ENCODE results near the gene MT3.

MT3 gene

DNA sequence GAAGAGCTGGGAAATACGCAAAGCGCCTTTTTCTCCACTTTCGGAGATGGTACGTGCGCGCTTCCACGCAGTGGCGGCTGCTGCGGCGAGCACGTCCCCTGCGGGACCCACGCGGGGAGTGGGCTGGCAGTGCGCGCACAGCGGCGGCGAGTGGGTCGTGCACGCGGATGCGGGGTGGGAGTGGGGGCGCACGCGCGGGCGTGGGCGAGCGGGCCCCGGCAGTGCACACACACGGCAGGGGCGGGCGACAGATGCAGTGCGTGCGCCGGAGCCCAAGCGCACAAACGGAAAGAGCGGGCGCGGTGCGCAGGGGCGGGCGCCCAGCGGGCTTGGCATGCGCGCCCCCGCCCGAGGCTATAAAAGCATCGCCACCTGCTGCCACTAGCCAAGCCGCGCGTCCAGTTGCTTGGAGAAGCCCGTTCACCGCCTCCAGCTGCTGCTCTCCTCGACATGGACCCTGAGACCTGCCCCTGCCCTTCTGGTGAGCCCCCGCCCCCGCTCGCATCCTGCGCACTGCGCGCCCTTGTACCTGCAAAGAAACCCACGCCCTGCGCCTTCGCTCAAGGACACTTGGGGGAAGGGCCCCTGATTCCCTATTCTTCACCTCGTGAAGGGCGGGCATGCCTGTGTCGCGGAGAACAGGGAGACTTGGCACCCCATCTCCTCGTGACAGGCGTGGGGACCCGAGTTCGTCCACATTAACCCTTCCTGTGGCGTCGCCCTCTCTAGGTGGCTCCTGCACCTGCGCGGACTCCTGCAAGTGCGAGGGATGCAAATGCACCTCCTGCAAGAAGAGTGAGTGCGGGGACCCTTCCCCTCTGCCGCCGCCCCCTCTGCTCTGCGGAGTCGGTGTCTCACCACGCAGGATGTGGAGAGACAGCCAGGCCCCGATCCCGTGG, at the start of gene MT3:
Gene MT3 (plus strand): TSS at position 388 of the 899 bp plus-strand sequence. CDS start 63 bp downstream, at position 451.
- peak in 49 of 56 donors; percentile 38 to 89 (median 74) for DNase-seq

DNA sequence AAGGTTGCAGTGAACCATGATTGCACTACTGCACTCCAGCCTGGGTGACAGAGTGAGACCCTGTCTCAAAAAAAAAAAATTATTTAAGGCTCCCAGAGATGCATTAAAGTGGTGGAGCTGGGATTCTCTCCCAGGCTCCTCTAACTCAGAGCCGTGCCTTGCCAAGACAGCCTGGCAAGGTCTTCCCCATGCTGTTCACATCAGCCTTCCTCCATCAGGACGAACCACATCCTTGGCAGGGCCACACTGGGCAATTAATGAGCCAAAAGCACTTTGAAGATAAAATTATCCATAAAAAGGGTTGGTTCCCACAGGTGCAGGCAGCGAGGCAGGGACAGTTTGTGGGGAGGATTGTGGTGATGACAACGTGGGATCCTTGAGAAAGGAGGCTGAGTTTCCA, 49.7 kb upstream of the MT3 start:
- DNase-seq = no peak

DNA sequence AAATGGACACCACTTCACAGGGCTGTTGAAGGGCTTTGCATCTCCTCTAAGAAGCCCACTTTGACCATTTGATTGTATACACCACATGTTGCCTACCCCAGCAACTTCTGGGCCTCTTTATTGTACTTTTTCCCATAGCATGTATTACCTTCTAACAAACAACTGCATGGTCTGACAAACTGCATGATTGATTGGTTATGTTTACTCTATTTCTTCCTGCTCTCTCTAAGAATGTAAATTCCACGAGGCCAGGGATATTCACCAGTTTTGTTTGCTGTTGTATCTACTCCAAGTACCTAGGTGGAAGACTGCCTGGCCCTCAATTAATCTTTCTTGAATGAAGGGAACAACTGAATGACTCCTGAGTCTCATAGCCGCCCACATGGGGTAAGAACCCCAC, 47.3 kb upstream of the MT3 start:
- DNase-seq = no peak

DNA sequence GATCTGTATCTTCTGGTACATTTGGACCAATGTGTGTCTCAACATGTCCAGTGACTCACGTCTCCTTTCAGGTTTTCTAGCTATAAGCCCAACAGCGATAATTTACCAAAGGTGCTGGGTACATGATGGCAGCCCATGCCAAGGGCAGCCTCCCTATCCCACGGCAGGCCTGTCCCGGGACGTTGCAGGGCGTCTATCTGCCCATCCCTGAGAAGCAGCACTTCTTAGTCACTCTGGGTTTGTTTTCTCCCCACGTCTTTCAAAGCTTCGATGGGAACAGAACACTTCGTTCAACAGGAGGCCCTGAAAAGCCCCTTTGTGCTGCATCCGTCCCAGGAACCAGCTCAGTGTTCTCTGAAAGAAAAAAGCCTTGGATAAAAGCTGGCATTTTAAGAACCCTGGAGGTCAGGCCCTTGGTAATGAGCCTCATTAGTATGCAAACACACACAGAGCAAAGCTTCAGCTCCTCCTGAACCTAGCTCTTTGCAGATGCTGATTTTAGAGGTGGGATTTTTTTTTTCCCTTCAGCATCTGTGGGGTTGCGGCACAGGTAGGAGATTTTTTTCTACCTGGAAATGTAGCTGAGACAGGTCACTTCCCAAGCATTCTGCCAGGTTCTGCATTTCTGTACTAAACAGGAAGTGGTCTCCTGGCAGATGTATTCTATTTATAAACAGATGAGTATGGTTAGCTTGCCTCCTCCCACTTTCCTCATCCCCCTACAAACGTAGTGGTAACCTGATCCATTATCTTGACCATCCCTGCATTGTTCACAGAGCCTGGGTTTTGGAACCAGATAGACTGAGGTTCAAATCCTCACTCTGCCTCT, 42.0 kb upstream of the MT3 start:
- peak in 54 of 56 donors; percentile 17 to 92 (median 69) for DNase-seq

DNA sequence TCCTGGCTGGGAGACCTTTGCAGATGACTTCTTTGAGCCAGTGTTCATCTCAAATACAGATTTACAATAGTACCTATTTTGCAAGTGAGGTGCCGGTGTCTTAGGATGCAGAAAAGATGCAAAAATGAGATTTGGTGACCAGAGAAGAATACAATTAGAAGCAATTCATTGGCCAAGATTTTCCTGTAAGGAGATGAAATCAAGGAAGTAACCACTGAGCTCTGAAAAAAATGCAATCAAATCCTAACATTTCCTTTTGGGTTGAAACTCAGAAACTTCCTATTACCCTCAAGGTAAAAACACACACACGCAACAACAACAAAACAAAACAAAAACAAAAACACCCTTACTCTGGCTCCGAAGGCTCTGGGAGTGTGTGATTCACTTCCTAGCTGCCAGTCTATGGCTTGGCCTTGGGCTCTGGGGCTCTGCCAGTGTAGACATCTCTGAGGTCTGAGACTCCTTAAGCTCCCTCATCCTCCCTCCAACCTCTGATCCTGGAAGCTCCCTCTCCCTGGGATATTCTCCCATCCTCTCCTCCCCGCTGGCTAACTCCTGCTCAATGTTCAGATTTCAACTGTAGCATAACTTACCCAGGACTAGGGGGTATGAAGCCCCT, 41.3 kb upstream of the MT3 start:
- DNase-seq = peak in 8 of 56 donors; percentile 9 to 32 (median 14)

DNA sequence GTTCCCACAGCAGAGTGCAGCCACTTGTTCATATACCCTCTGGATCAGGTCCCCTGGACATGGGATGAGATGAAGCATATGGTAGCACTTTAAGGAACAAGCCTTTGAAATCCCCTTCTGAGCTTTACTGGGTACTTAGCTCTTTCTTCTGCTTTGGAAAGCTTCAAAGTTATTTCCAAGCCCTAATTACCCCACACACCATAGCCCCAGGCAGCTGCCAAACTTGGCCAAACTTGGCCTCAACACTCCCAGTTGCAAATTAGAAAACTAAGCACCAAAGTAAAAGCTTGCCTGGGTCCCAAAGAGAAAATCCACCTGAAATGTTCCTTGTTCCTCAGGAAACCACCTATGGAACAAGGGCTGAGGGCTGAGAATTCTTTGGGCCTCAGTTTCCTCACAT, 40.2 kb upstream of the MT3 start:
- DNase-seq = peak in 3 of 56 donors; percentile 12 to 33 (median 20)

DNA sequence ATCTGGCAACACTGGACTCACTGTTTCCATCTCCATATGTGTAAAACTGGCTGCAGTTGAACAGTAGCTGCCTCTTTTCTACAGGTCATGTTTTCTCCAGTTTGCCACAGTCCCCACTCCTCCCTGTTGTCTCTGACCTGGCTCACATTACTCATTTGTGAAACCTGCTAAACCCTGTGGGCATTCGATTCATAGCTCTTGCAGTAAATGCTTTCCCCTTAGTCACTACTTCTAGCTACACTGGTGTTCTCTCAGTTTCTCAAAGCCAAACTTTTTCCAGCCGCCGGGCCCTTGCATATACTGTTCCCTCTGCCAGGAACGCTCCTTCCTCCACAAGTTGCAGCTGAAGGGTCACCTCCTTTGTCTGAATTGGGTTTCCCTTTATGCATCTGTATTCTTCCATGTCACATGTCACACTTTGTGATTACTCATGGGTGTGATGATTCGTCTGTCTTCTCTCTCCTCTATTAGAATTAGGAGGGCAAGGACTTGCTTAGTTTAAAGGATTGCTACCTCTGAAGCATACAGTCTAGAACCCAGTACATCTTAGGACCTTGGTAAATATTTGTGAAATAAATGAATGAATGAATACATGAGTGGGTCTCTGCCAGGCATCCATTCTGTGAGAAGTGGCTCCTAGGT, 39.5 kb upstream of the MT3 start:
- no peak for DNase-seq

DNA sequence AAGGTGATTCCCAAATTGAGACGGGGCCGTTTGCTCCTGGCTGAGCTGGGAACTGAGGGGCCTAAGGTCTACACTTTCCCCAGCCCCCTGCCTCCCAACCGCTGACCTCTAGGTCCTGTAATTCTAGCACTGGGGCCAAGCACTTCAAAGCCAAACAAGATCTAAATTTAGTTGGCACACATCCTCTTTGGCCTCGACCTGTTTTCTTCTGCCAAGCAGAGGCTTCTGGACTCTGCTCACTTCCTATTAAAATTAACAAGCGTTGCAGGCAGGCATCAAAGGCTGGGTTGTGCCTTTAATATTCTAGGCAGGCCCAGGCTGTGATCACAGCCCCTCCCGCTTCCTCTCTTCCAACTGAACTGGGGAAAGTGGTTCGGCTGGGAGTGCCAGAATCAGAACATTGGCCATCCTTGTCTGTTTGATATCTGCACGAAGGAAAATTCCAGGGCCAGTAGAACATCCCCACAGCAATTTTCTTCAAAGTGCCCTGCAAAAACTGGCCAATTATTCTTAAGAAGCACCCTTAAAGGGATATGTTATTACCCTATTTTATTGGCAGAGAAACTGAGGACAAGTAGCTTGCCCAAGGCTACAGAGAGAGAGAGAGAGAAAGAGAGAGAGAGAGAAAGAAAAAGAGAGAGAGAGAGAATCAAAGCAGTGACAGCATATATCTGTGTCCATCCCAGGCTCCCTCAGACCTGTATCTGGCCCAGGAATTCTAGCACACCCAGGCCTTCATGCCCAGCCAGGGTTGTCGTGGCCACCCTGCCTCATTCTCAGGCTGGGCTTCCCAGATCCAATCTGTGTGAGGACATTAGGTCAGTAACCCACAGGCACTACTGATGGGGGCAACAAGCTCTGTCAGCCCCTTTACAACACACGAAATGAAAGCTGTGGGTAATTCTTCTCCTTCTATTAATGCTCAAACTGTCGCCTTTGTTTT, 37.3 kb upstream of the MT3 start:
- DNase-seq = peak in 52 of 56 donors; percentile 21 to 90 (median 69)

DNA sequence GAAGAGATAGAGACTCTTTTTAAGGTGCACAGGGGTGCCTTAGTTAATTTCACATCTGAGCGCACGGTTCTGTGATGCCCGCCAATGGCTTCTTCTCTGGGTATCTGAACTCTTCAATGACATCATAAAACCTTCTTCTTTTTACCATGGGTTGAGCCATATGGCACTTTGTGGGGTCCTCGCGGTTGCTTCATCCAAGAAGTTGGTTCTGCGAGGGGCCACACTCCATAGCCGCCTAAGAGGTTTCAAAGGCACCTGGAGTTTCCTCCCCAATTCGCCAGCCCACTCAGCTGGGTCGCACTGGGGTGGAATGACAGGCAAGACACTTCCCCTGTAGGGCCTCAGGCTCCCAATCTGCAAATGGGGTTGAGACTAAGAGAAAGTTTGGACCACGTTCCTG, 34.9 kb upstream of the MT3 start:
- DNase-seq = no peak

DNA sequence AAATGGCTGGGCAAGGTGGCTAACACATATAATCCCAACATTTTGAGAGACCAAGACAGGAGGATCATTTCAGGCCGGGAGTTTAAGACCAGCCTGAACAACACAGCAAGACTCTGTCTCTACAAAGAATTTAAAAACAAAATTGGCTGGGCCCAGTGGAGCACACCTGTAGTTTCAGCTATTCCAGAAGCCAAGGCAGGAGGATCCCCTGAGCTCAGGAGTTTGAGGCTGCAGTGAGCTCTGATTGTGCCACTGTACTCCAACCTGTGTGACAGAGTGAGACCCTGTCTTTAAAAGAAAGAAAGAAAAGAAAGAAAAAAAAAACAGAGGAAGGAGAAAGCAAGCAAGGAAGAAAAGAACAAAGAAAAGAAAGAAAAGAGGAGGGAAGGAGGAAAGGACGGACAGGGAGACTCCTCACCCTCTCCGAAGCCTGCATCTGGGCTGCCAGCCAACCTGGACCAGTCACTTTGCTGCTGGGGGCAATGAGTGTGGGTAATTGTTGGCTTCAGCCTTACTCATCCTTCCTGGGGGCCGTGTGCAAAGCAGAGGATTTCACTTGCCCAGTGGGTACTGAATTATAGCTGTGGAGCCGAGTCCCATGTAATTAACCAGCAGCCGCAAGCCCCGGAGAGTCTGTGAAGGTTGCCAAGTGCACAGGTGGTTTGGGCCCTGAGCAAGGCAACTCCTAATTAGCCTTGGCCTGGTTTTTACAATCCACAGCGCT, 31.1 kb upstream of the MT3 start:
- DNase-seq = peak in 48 of 56 donors; percentile 15 to 83 (median 60)

DNA sequence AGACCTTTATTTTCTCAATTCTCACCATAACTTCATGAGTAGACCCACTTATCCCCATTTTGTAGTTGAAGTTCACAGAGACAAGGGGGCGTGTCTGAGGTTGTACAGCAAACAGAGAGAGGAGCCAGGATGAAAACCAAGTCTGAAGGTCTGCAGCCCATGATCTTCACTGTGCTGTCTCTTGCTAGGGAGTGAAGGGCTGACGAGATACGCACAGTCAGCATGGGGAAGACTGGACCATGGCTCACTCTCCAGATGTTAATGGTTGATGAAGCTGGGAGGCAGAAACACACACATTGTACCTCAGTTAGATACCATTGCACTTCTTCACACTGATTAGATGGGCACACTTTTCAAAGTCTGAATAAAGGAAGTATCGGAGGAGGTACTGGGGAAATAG, 30.2 kb upstream of the MT3 start:
- no peak for DNase-seq

DNA sequence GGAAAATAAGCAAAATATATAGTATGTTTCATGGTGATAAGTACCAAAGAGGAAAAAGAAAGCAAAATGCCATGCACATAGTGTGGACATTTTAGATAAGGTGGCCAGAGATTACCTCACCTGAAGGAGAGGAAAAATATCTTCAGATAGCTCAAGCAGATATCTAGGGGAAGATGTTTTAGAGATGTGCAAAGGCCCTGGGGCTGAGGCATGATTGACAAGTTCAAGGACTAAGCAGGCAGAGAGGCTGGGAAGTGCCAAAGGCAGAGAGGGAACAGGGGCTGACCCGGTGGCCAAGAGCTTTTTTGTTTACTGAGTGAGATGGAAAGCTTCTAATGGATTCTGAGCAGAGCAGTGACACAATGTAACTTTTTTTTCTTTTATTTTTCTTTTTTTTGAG, 28.9 kb upstream of the MT3 start:
- DNase-seq = no peak

DNA sequence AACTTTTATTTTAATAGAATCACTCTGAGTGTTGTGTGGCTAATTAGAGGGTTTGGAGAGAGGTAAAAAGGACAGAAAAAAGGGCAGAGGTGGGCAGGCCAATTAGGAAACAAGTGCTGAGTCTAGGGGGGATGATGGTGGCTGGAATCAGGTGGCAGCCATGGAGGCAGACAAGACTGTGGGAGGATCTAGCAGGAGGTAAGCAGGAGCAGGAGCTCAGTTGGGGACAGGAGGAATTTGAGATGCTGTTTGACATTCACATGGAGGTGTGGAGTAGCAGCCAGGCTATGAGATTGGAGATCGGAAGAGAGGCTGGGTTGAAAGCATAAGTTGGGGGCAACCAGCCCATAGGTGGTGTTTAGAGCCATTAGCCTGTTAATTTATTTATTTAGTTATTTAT, 28.2 kb upstream of the MT3 start:
- DNase-seq = no peak

DNA sequence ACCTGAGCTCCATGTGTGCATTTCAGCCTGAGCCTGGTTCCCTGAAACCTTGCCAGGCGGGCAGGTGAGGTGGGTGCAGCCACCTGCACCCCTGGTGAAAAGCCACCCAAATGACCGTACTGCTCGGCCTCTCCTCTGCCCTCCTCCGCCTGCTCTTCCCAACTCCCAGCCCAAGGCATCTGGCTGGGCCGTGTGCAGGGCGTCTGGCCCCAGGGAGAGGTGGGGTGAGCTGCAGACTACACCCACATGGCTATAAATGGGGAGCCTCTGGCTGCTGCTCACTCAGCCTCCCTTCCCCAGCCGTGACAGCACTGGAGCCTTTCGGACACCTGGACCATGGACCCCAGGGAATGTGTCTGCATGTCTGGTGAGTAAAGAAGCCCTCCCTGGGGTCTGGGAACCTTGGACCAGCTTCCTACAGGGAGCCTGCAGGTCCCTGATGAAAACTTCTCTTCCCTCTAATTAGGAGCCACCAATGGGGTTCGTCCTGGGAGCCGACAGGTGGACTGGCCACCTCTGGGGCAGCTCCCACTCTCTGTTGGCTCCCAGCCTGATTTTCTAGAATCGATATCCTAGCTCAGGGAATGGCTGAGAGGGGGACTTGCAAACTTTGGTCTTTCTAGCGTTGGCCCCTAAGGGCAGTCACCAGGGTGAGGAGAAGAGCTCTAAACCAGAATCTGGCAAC, 24.4 kb upstream of the MT3 start, which contains the start of gene MT4:
Gene MT4 (plus strand): TSS at position 281 of the 685 bp plus-strand sequence. CDS start 56 bp downstream, at position 337.
- no peak for DNase-seq

DNA sequence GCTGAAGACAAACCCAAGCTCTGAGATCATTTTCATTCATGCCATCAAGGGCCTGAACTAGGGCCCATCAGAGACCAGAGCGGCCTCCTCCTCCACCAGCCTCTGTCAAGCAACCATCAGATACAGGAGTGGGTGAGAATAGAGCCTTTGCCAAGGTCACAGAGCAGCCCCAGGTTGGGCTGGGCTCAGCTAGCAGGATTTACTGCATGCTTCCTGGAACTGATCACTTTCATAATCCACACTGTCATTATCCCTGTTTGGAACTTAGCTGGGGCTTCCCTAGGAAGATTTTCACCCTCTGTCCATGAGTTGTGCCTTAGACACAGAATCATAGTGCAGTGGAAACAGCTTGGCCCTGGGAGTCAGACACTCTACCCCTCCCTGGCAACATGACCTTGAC, 19.4 kb upstream of the MT3 start:
- no peak for DNase-seq

DNA sequence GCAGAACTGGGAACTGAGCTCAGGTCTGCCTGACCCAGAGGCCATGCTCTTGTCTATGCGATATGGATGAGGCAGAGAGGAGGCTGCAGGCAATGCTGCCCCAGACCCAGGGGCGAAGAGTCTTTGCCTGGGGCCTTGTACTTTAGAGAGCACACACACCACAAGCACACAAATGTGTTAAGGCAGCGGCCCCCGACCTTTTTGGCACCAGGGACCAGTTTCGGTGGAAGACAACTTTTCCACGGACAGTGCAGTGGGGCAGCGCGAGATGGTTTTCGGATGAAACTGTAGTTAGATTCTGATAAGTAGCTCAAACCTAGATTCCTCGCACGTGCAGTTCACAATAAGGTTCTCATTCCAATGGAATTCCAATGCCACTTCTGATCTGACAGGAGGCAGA, 17.8 kb upstream of the MT3 start:
- DNase-seq = no peak

DNA sequence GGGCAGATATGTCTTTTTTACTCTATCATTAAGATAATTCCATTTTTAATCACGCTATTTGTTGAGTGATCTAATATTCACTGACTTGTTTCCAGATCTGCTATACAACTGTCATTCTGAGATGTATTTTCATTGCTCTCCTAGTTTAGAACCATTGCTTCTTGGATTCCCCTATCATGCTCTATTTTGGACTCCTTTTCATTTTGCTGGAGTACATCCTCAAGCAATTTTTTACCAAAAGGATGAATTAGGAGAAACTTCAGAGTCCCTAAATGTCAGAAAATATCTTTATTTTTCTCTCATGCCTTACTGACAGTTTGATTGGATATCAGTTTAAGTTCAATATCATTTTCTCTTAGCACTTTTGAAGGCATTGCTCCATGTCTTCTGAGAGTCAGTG, 14.7 kb upstream of the MT3 start:
- no peak for DNase-seq

DNA sequence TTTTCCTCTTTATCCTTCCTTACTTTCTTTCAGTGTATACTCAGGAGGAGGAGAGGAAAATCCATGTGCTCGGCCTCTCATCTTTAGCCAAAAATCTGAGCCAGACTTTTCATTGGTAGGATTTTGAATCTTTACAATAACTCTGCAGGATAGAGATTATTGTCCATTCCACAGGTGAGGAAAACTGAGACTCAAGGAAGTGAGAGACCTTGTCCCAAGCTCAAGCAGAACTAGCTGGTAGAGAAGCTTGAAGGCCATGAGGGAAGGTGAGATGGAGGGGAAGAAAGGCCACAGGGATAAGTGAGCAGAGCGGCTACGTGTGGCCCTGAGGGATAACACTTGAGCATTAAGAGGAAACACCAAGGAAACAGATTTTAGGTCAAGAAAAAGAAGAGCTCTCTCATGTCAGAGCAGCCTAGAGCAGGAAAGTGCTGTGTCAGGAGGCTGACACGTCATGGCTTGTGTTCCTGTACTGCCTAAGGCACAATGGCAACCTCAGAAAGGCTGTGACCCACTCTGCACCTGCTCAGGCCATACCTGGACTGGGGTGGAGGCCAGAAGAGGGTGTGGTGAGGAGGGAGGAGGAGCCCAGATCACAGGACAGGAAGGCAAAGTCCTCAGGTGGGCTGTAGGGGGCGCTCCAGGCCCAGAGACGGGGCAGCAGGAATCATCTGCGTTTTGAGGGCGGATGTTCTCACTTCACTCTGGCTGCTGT, 12.6 kb upstream of the MT3 start:
- DNase-seq = peak in 11 of 56 donors; percentile 8 to 55 (median 28)

Measured in amygdala (tissue), 56 donors.